Progenitor cell of endocrine pancreas (in vitro differentiated cells): ENCODE data around the gene USP2. TPM values are rescaled to one million over a fixed set of nuclear protein-coding genes. Genes with fewer than 3 reads are reported as not detected.

Source experiments
- DNase-seq: peaks from one replicate; pipeline ENCODE4 v3.0.0; 2021; ENCODE audit warnings: low spot score; ENCODE audit not compliant: unreplicated experiment
- H3K27ac Mint-ChIP-seq: 2 replicates; pipeline ENCODE4 v1.8.0; 2021; ENCODE audit warnings: mild to moderate bottlenecking, moderate library complexity, mixed read lengths
- H3K27me3 Mint-ChIP-seq: 2 replicates; pipeline ENCODE4 v1.8.0; 2021; ENCODE audit warnings: mixed read lengths
- H3K36me3 Mint-ChIP-seq: 2 replicates; pipeline ENCODE4 v1.8.0; 2022; ENCODE audit warnings: mixed read lengths; ENCODE audit not compliant: insufficient read depth
- H3K4me1 Mint-ChIP-seq: 2 replicates; pipeline ENCODE4 v1.8.0; 2021; ENCODE audit warnings: low read depth, mixed read lengths
- H3K4me3 Mint-ChIP-seq: 2 replicates; pipeline ENCODE4 v1.8.0; 2021; ENCODE audit warnings: low read depth, mild to moderate bottlenecking, moderate library complexity, mixed read lengths
- H3K9me3 Mint-ChIP-seq: 2 replicates; pipeline ENCODE4 v1.8.0; 2021; ENCODE audit warnings: low read depth, mixed read lengths
- CTCF ChIP-seq: fragments of 200-600 bp; sonication (generic); IDR thresholded peaks from one replicate; pipeline ENCODE4 v1.5.0; 2021; ENCODE audit warnings: antibody characterized with exemption, mild to moderate bottlenecking; ENCODE audit not compliant: unreplicated experiment
- total RNA-seq: library from RNA; stranded (reverse); gene quantifications from 2 replicates; pipeline ENCODE4 v1.2.1, GENCODE V29; 2021

Gene USP2
- total RNA-seq, 1 donor from 2014 or later, result 5.1 TPM

GRCh38 chr11:119336744-119337469 is 44.6 kb downstream of the USP2 start:
- no peak for DNase-seq

GRCh38 chr11:119335655-119336543 is 45.6 kb downstream of the USP2 start:
- Mint-ChIP-seq H3K36me3 (peaks cover 3% of the 10 kb centered on the region), H3K4me3 (peak overlapping the region; percentile 95), H3K4me1 (peaks cover 9% of the 10 kb centered on the region), H3K27me3 (peaks cover 16% of the 10 kb centered on the region), H3K27ac (peak overlapping the region; percentile 8), H3K9me3 (no peaks in the 10 kb centered on the region)
- no peak for DNase-seq
- no peak for TF ChIP-seq CTCF

More at GRCh38 chr11:119336744-119337469, 44.6 kb downstream of the USP2 start:
- H3K36me3 Mint-ChIP-seq, result peaks cover 3% of the 10 kb centered on the region
- H3K27me3 Mint-ChIP-seq, result peaks cover 25% of the 10 kb centered on the region
- H3K9me3 Mint-ChIP-seq, result no peaks in the 10 kb centered on the region
- TF ChIP-seq CTCF, result no peak
- H3K27ac Mint-ChIP-seq, result peak overlapping the region; percentile 8
- H3K4me3 Mint-ChIP-seq, result peak overlapping the region; percentile 31
- peaks cover 9% of the 10 kb centered on the region for H3K4me1 Mint-ChIP-seq

- no peaks in the 10 kb centered on the region for H3K9me3 Mint-ChIP-seq
- peaks cover 3% of the 10 kb centered on the region for H3K36me3 Mint-ChIP-seq
- TF ChIP-seq CTCF, result no peak
- DNase-seq, result no peak
- H3K27ac Mint-ChIP-seq, result peak overlapping the region; percentile 98
- H3K27me3 Mint-ChIP-seq, result peaks cover 13% of the 10 kb centered on the region
- H3K4me3 Mint-ChIP-seq, result peak overlapping the region; percentile 95
- H3K4me1 Mint-ChIP-seq, result peaks cover 9% of the 10 kb centered on the region
Measured at GRCh38 chr11:119335091-119335654, 46.3 kb downstream of the USP2 start.

GRCh38 chr11:119334174-119334930 is 47.1 kb downstream of the USP2 start, which contains the start of gene RNF26:
Gene RNF26, plus strand, starts transcription at chr11:119334527. Its CDS starts 596 bp downstream, at chr11:119335123.
- H3K9me3 Mint-ChIP-seq, result no peaks in the 10 kb centered on the region
- H3K36me3 Mint-ChIP-seq, result peaks cover 3% of the 10 kb centered on the region
- no peak for TF ChIP-seq CTCF
- peak within 1 kb of the TSS; percentile 98 for H3K27ac Mint-ChIP-seq
- H3K27me3 Mint-ChIP-seq, result peaks cover 15% of the 10 kb centered on the region
- DNase-seq, result peak; percentile 85
- peaks cover 9% of the 10 kb centered on the region for H3K4me1 Mint-ChIP-seq
- H3K4me3 Mint-ChIP-seq, result peak within 1 kb of the TSS; percentile 95
